Gastrocnemius medialis (tissue), 4 donors: ENCODE data around the gene HTR2A.

Experiments
- CTCF ChIP-seq, 5 experiments: fragments of 450-650 bp in 3 of 5; fragments of 200-600 bp in 2 of 5; sonication (generic) in 2 of 5; IDR thresholded peaks in 4 of 5; conservative IDR thresholded peaks in 1 of 5; 1 replicate in 4 of 5; 2 replicates in 1 of 5; pipeline ENCODE4 v1.5.1; 2016 to 2019; ENCODE audit warnings: antibody characterized with exemption in 5 of 5, mild to moderate bottlenecking in 3 of 5, moderate library complexity in 3 of 5
- POLR2A ChIP-seq, 2 donors: fragments of 450-650 bp; IDR thresholded peaks; one replicate each; pipeline ENCODE4 v1.6.1; 2017; ENCODE audit warnings: antibody characterized with exemption in 2 of 2, mild to moderate bottlenecking in 2 of 2, moderate library complexity in 2 of 2

GRCh38 chr13:46926916-46927590 is 30.2 kb upstream of the HTR2A start:
- no peak for TF ChIP-seq POLR2A (IDR thresholded peaks at IDR 0.05)
- TF ChIP-seq CTCF (IDR thresholded peaks at IDR 0.05 in 4 of 5, conservative IDR thresholded peaks at IDR 0.05 in 1 of 5), result no peak
